Heart left ventricle (tissue), 13 donors: ENCODE measurements around the gene DEFB132.

Source experiments
- CTCF ChIP-seq, 12 donors: fragments of 200-600 bp; sonication (generic) in 4 of 12; IDR thresholded peaks; one replicate each; pipeline versions ENCODE4 v1.5.0 to v1.8.0; 2018 to 2022; ENCODE audit warnings: antibody characterized with exemption in 12 of 12, mild to moderate bottlenecking in 5 of 12
- POLR2A ChIP-seq, 2 donors: fragments of 450-650 bp; IDR thresholded peaks; one replicate each; pipeline ENCODE4 v1.6.1; 2017; ENCODE audit warnings: antibody characterized with exemption in 2 of 2, mild to moderate bottlenecking in 2 of 2, moderate library complexity in 2 of 2
- donor health status: ischemic (EF 13 %, LVEDD 7.1; RV severe dilation, severe dysfunction).
- donor health status: DM: no; HTN: yes; CAD: no.
- donor health status: DM: no; HTN: no; CAD: no.
- donor health status: ischemic (EF 25% LVEDD 6.9; RV normal size, moderate dysfunction).
- donor health status: ischemic (EF 25% LVEDD 5.7; RV mildly dilated, moderate dysfunction).
- donor health status: ischemic (EF 35%, LVEDD 5.7; RV mildly dilated, moderate dysfunction).
- donor health status: nonischemic (EF 11% LVEDD 7.7; RV severe dilation, severe dysfunction).
- donor health status: DM: yes; HTN: yes; CAD: no.
- donor health status: PGD.
- donor health status: ischemic (EF 29% LVEDD 5.4; RV normal size, mild dysfunction).
- donor health status: nonischemic (EF 23%, LVEDD 6.1; RV moderate dilation, normal function).

- TF ChIP-seq CTCF (IDR thresholded peaks at IDR 0.05) (peak in 3 of 12 donors; percentile 10 to 28 (median 22)), POLR2A (IDR thresholded peaks at IDR 0.05) (no peak)
Measured at GRCh38 chr20:309306-309840, 51.8 kb downstream of the DEFB132 start.
